Fibroblast of mammary gland (primary cell): ENCODE measurements around the gene CREB3L1.

Source experiments
- DNase-seq: peaks from one replicate; pipeline ENCODE4 v3.0.0-alpha.2; 2010; ENCODE audit warnings: low read depth
- H3K4me3 ChIP-seq: 2 replicates; pipeline ENCODE4 v1.5.1; 2011; ENCODE audit warnings: low read depth, mild to moderate bottlenecking, low read length, moderate library complexity; ENCODE audit not compliant: control insufficient read depth
- CTCF ChIP-seq: conservative IDR thresholded peaks from 2 replicates; pipeline ENCODE4 v1.5.1; 2011; ENCODE audit warnings: low read depth, low read length, inconsistent platforms; ENCODE audit not compliant: control insufficient read depth, insufficient read depth

The CREB3L1 gene

GRCh38 chr11:46280706-46281105 is 3.2 kb downstream of the CREB3L1 start:
- peak overlapping the region; percentile 97 for H3K4me3 ChIP-seq
- DNase-seq = peak; percentile 17

GRCh38 chr11:46281371-46281831 is 3.9 kb downstream of the CREB3L1 start:
- no peak for TF ChIP-seq CTCF
- peak overlapping the region; percentile 21 for H3K4me3 ChIP-seq
- no peak for DNase-seq

More at GRCh38 chr11:46280706-46281105, 3.2 kb downstream of the CREB3L1 start:
- no peak for TF ChIP-seq CTCF

GRCh38 chr11:46285173-46285572 is 7.7 kb downstream of the CREB3L1 start:
- no peak for TF ChIP-seq CTCF
- no peak overlapping the region for H3K4me3 ChIP-seq
- DNase-seq = peak; percentile 65

- TF ChIP-seq CTCF = no peak
- peak; percentile 88 for DNase-seq
- H3K4me3 ChIP-seq = peak overlapping the region; percentile 26
Observed at GRCh38 chr11:46285594-46286033, 8.2 kb downstream of the CREB3L1 start.

GRCh38 chr11:46286789-46287188 is 9.3 kb downstream of the CREB3L1 start:
- no peak for DNase-seq
- no peak for TF ChIP-seq CTCF
- no peak overlapping the region for H3K4me3 ChIP-seq

GRCh38 chr11:46288451-46288850 is 11.0 kb downstream of the CREB3L1 start:
- no peak for DNase-seq
- no peak overlapping the region for H3K4me3 ChIP-seq
- TF ChIP-seq CTCF = no peak

- no peak for DNase-seq
- H3K4me3 ChIP-seq = no peak overlapping the region
- TF ChIP-seq CTCF = no peak
Observed at GRCh38 chr11:46290011-46290410, 12.5 kb downstream of the CREB3L1 start.
